Ishikawa (cell line): Measurements from ENCODE around the gene ZMIZ1.

ENCODE experiments used
- CREB1 ChIP-seq: IDR thresholded peaks from 2 replicates; pipeline ENCODE4 v1.6.1; 2012; ENCODE audit warnings: low read depth
- MAX ChIP-seq: IDR thresholded peaks from 2 replicates; pipeline ENCODE4 v1.6.1; 2012

- no peak for TF ChIP-seq CREB1
- 0 out of 2 replicates have a peak, but pooled peaks have one; percentile 31 for TF ChIP-seq MAX
These were observed 230.9 kb downstream of the ZMIZ1 start for GRCh38 chr10:79299397-79300241.
